ENCODE data around the gene C20orf173.
"Not testable (repeated sequence)": the region's sequence is repeated elsewhere in the genome, so short reads cannot be mapped to it uniquely, and the experiment has no call there.

The C20orf173 gene

GRCh38 chr20:35546127-35546526 lies 16.7 kb upstream of the C20orf173 start:
- no peak for DNase-seq (ENCODE audit: low read depth, low spot score)

GRCh38 chr20:35544941-35545340 lies 15.5 kb upstream of the C20orf173 start:
- peak; percentile 50 for DNase-seq (ENCODE audit: low read depth, low spot score)

GRCh38 chr20:35544436-35544835 lies 15.0 kb upstream of the C20orf173 start:
- no peak for DNase-seq (ENCODE audit: low read depth, low spot score)

GRCh38 chr20:35542990-35543389 lies 13.5 kb upstream of the C20orf173 start:
- no peak for DNase-seq (ENCODE audit: low read depth, low spot score)

- peak; percentile 89 for DNase-seq (ENCODE audit: low read depth, low spot score)
Measured at GRCh38 chr20:35541783-35542662, 12.6 kb upstream of the C20orf173 start, which contains the start of gene ERGIC3. TSS of gene ERGIC3 (plus strand) at chr20:35542078. CDS start at chr20:35542098, 20 bp downstream.

- DNase-seq (ENCODE audit: low read depth, low spot score) = no peak
Measured at GRCh38 chr20:35541118-35541782, 11.8 kb upstream of the C20orf173 start.

GRCh38 chr20:35539756-35540212 lies 10.3 kb upstream of the C20orf173 start:
- no peak for DNase-seq (ENCODE audit: low read depth, low spot score)

- no peak for DNase-seq (ENCODE audit: low read depth, low spot score)
Measured at GRCh38 chr20:35527122-35527769, 2.2 kb downstream of the C20orf173 start.

GRCh38 chr20:35525639-35526038 lies 3.8 kb downstream of the C20orf173 start:
- DNase-seq (ENCODE audit: low read depth, low spot score) = no peak

- DNase-seq (ENCODE audit: low read depth, low spot score) = no peak
Measured at GRCh38 chr20:35523298-35523888, 6.1 kb downstream of the C20orf173 start.

GRCh38 chr20:35518955-35519354 lies 10.5 kb downstream of the C20orf173 start:
- DNase-seq (ENCODE audit: low read depth, low spot score) = no peak

- DNase-seq (ENCODE audit: low read depth, low spot score) = not testable (repeated sequence)
Measured at GRCh38 chr20:35517767-35518166, 11.7 kb downstream of the C20orf173 start.

- DNase-seq (ENCODE audit: low read depth, low spot score) = no peak
Measured at GRCh38 chr20:35517125-35517524, 12.3 kb downstream of the C20orf173 start.

- DNase-seq (ENCODE audit: low read depth, low spot score) = no peak
Measured at GRCh38 chr20:35515949-35516645, 13.4 kb downstream of the C20orf173 start.

- DNase-seq (ENCODE audit: low read depth, low spot score) = no peak
Measured at GRCh38 chr20:35515341-35515740, 14.1 kb downstream of the C20orf173 start.

- no peak for DNase-seq (ENCODE audit: low read depth, low spot score)
Measured at GRCh38 chr20:35514371-35514932, 15.0 kb downstream of the C20orf173 start.

GRCh38 chr20:35511814-35512420 lies 17.5 kb downstream of the C20orf173 start:
- no peak for DNase-seq (ENCODE audit: low read depth, low spot score)

GRCh38 chr20:35510951-35511735 lies 18.3 kb downstream of the C20orf173 start:
- DNase-seq (ENCODE audit: low read depth, low spot score) = no peak

GRCh38 chr20:35508493-35509218 lies 20.8 kb downstream of the C20orf173 start:
- DNase-seq (ENCODE audit: low read depth, low spot score) = no peak
